Stimulated activated CD4-positive, alpha-beta T cell treated with anti-CD3 and anti-CD28 coated beads, TNF-alpha, amount 100 ng/mL, for 48 hours (primary cell): Measurements from ENCODE around the gene FASTKD1.
"Not testable (repeated sequence)": the region's sequence is repeated elsewhere in the genome, so short reads cannot be mapped to it uniquely, and the experiment has no call there.

Experiments used
- DNase-seq, 3 donors: peaks; one replicate each; pipeline ENCODE4 v3.0.0-alpha.2; 2020; ENCODE audit warnings: low read depth in 3 of 3

Gene FASTKD1

GRCh38 chr2:169570752-169571151, 2.9 kb downstream of the FASTKD1 start:
- not testable (repeated sequence) for DNase-seq

GRCh38 chr2:169569948-169570347, 3.7 kb downstream of the FASTKD1 start:
- DNase-seq, result no peak

GRCh38 chr2:169565686-169566085, 8.0 kb downstream of the FASTKD1 start:
- no peak for DNase-seq

- DNase-seq, result no peak
Measured at GRCh38 chr2:169562519-169562918, 11.1 kb downstream of the FASTKD1 start.

GRCh38 chr2:169562084-169562483, 11.6 kb downstream of the FASTKD1 start:
- not testable (repeated sequence) for DNase-seq

GRCh38 chr2:169561364-169561763, 12.3 kb downstream of the FASTKD1 start:
- DNase-seq, result no peak

GRCh38 chr2:169546756-169547155, 26.9 kb downstream of the FASTKD1 start:
- no peak for DNase-seq

- DNase-seq, result no peak
Measured at GRCh38 chr2:169542433-169542832, 31.2 kb downstream of the FASTKD1 start.

- DNase-seq, result no peak
Measured at GRCh38 chr2:169540146-169540545, 33.5 kb downstream of the FASTKD1 start.

GRCh38 chr2:169539460-169539859, 34.2 kb downstream of the FASTKD1 start:
- DNase-seq, result not testable (repeated sequence)

GRCh38 chr2:169528271-169528701, 45.4 kb downstream of the FASTKD1 start:
- DNase-seq, result peak; percentile 47 to 74 (median 64)

GRCh38 chr2:169526451-169526850, 47.2 kb downstream of the FASTKD1 start:
- DNase-seq, result no peak

- DNase-seq, result no peak
Measured at GRCh38 chr2:169525434-169525833, 48.2 kb downstream of the FASTKD1 start.

- DNase-seq, result no peak
Measured at GRCh38 chr2:169523681-169524080, 50.0 kb downstream of the FASTKD1 start.

- DNase-seq, result no peak
Measured at GRCh38 chr2:169520896-169521295, 52.8 kb downstream of the FASTKD1 start.

GRCh38 chr2:169516488-169516995, 57.1 kb downstream of the FASTKD1 start:
- DNase-seq, result not testable (repeated sequence)

- DNase-seq, result not testable (repeated sequence)
Measured at GRCh38 chr2:169514758-169515157, 58.9 kb downstream of the FASTKD1 start.

- DNase-seq, result no peak
Measured at GRCh38 chr2:169513926-169514325, 59.7 kb downstream of the FASTKD1 start.

GRCh38 chr2:169513094-169513493, 60.6 kb downstream of the FASTKD1 start:
- DNase-seq, result no peak

- DNase-seq, result no peak
Measured at GRCh38 chr2:169512525-169512924, 61.1 kb downstream of the FASTKD1 start.

GRCh38 chr2:169511818-169512217, 61.8 kb downstream of the FASTKD1 start:
- no peak for DNase-seq

- no peak for DNase-seq
Measured at GRCh38 chr2:169510496-169510895, 63.2 kb downstream of the FASTKD1 start.

- no peak for DNase-seq
Measured at GRCh38 chr2:169509955-169510354, 63.7 kb downstream of the FASTKD1 start.

GRCh38 chr2:169509298-169509885, 64.3 kb downstream of the FASTKD1 start, which contains the start of gene KLHL41:
KLHL41 (plus strand) TSS chr2:169509702; CDS start chr2:169509779, 77 bp downstream.
- no peak for DNase-seq
